ENCODE measurements around the gene EFHD2. TPM values are rescaled to one million over a fixed set of nuclear protein-coding genes. Genes with fewer than 3 reads are reported as not detected.

The EFHD2 gene
- polyA plus RNA-seq, 2 donors = 32.5 to 38.0 TPM

GRCh38 chr1:15417059-15417934, 7.6 kb downstream of the EFHD2 start:
- H3K27ac ChIP-seq (ENCODE audit: low read depth in 2 of 2, low read length in 1 of 2) = peak overlapping the region; percentile 43 to 94
- H3K27me3 ChIP-seq (ENCODE audit: control insufficient read depth in 1 of 2, insufficient read depth in 2 of 2, low read length in 2 of 2) = no peaks in the 10 kb centered on the region
- peaks cover 0 to 11% of the 10 kb centered on the region in 2 donors for H3K36me3 ChIP-seq (ENCODE audit: control insufficient read depth in 2 of 2, insufficient read depth in 2 of 2, low read length in 1 of 2)
- H3K4me3 ChIP-seq (ENCODE audit: low read depth in 1 of 2, low read length in 2 of 2) = no peak overlapping the region
- H3K9me3 ChIP-seq (ENCODE audit: control insufficient read depth in 2 of 2, insufficient read depth in 1 of 2, low read depth in 1 of 2, low read length in 1 of 2) = no peaks in the 10 kb centered on the region
- WGBS, 2 donors = 41 to 42% methylated on average over 18 of the region's 18 CpGs
- H3K4me1 ChIP-seq (ENCODE audit: control insufficient read depth in 2 of 2, insufficient read depth in 2 of 2, low read length in 1 of 2) = peaks cover 3 to 45% of the 10 kb centered on the region in 2 donors

GRCh38 chr1:15418806-15419515, 9.3 kb downstream of the EFHD2 start:
- H3K36me3 ChIP-seq (ENCODE audit: control insufficient read depth in 2 of 2, insufficient read depth in 2 of 2, low read length in 1 of 2) = peaks cover 0 to 9% of the 10 kb centered on the region in 2 donors
- no peaks in the 10 kb centered on the region for H3K9me3 ChIP-seq (ENCODE audit: control insufficient read depth in 2 of 2, insufficient read depth in 1 of 2, low read depth in 1 of 2, low read length in 1 of 2)
- no peak overlapping the region for H3K4me3 ChIP-seq (ENCODE audit: low read depth in 1 of 2, low read length in 2 of 2)
- H3K4me1 ChIP-seq (ENCODE audit: control insufficient read depth in 2 of 2, insufficient read depth in 2 of 2, low read length in 1 of 2) = peaks cover 3 to 35% of the 10 kb centered on the region in 2 donors
- H3K27me3 ChIP-seq (ENCODE audit: control insufficient read depth in 1 of 2, insufficient read depth in 2 of 2, low read length in 2 of 2) = no peaks in the 10 kb centered on the region
- 59 to 66% methylated on average over 18 of the region's 18 CpGs for WGBS, 2 donors
- no peak overlapping the region for H3K27ac ChIP-seq (ENCODE audit: low read depth in 2 of 2, low read length in 1 of 2)

- H3K27ac ChIP-seq (ENCODE audit: low read depth in 2 of 2, low read length in 1 of 2) = no peak overlapping the region
- H3K4me1 ChIP-seq (ENCODE audit: control insufficient read depth in 2 of 2, insufficient read depth in 2 of 2, low read length in 1 of 2) = peaks cover 3 to 36% of the 10 kb centered on the region in 2 donors
- H3K9me3 ChIP-seq (ENCODE audit: control insufficient read depth in 2 of 2, insufficient read depth in 1 of 2, low read depth in 1 of 2, low read length in 1 of 2) = no peaks in the 10 kb centered on the region
- peaks cover 0 to 5% of the 10 kb centered on the region in 2 donors for H3K36me3 ChIP-seq (ENCODE audit: control insufficient read depth in 2 of 2, insufficient read depth in 2 of 2, low read length in 1 of 2)
- 77 to 82% methylated on average over 8 of the region's 8 CpGs for WGBS, 2 donors
- H3K27me3 ChIP-seq (ENCODE audit: control insufficient read depth in 1 of 2, insufficient read depth in 2 of 2, low read length in 2 of 2) = no peaks in the 10 kb centered on the region
- no peak overlapping the region for H3K4me3 ChIP-seq (ENCODE audit: low read depth in 1 of 2, low read length in 2 of 2)
Measured at GRCh38 chr1:15420853-15421465, 11.3 kb downstream of the EFHD2 start.

GRCh38 chr1:15422871-15423270, 13.2 kb downstream of the EFHD2 start:
- H3K27me3 ChIP-seq (ENCODE audit: control insufficient read depth in 1 of 2, insufficient read depth in 2 of 2, low read length in 2 of 2) = no peaks in the 10 kb centered on the region
- peaks cover 0 to 9% of the 10 kb centered on the region in 2 donors for H3K36me3 ChIP-seq (ENCODE audit: control insufficient read depth in 2 of 2, insufficient read depth in 2 of 2, low read length in 1 of 2)
- H3K27ac ChIP-seq (ENCODE audit: low read depth in 2 of 2, low read length in 1 of 2) = no peak overlapping the region
- WGBS, 2 donors = 89 to 95% methylated on average over 8 of the region's 8 CpGs
- H3K9me3 ChIP-seq (ENCODE audit: control insufficient read depth in 2 of 2, insufficient read depth in 1 of 2, low read depth in 1 of 2, low read length in 1 of 2) = no peaks in the 10 kb centered on the region
- H3K4me1 ChIP-seq (ENCODE audit: control insufficient read depth in 2 of 2, insufficient read depth in 2 of 2, low read length in 1 of 2) = peaks cover 6 to 26% of the 10 kb centered on the region in 2 donors
- H3K4me3 ChIP-seq (ENCODE audit: low read depth in 1 of 2, low read length in 2 of 2) = no peak overlapping the region

- Histone ChIP-seq H3K4me3 (ENCODE audit: low read depth in 1 of 2, low read length in 2 of 2) (no peak overlapping the region), H3K27me3 (ENCODE audit: control insufficient read depth in 1 of 2, insufficient read depth in 2 of 2, low read length in 2 of 2) (no peaks in the 10 kb centered on the region), H3K4me1 (ENCODE audit: control insufficient read depth in 2 of 2, insufficient read depth in 2 of 2, low read length in 1 of 2) (peaks cover 6 to 26% of the 10 kb centered on the region in 2 donors), H3K9me3 (ENCODE audit: control insufficient read depth in 2 of 2, insufficient read depth in 1 of 2, low read depth in 1 of 2, low read length in 1 of 2) (no peaks in the 10 kb centered on the region), H3K36me3 (ENCODE audit: control insufficient read depth in 2 of 2, insufficient read depth in 2 of 2, low read length in 1 of 2) (peaks cover 0 to 10% of the 10 kb centered on the region in 2 donors), H3K27ac (ENCODE audit: low read depth in 2 of 2, low read length in 1 of 2) (peak overlapping the region in 1 of 2 donors; percentile 14)
- 76 to 91% methylated on average over 11 of the region's 11 CpGs for WGBS, 2 donors
Measured at GRCh38 chr1:15423355-15424077, 13.8 kb downstream of the EFHD2 start.

GRCh38 chr1:15424146-15424667, 14.5 kb downstream of the EFHD2 start:
- no peak overlapping the region for H3K4me3 ChIP-seq (ENCODE audit: low read depth in 1 of 2, low read length in 2 of 2)
- H3K36me3 ChIP-seq (ENCODE audit: control insufficient read depth in 2 of 2, insufficient read depth in 2 of 2, low read length in 1 of 2) = peaks cover 0 to 15% of the 10 kb centered on the region in 2 donors
- peak overlapping the region in 1 of 2 donors; percentile 47 for H3K27ac ChIP-seq (ENCODE audit: low read depth in 2 of 2, low read length in 1 of 2)
- H3K27me3 ChIP-seq (ENCODE audit: control insufficient read depth in 1 of 2, insufficient read depth in 2 of 2, low read length in 2 of 2) = no peaks in the 10 kb centered on the region
- 57 to 68% methylated on average over 13 of the region's 13 CpGs for WGBS, 2 donors
- H3K4me1 ChIP-seq (ENCODE audit: control insufficient read depth in 2 of 2, insufficient read depth in 2 of 2, low read length in 1 of 2) = peaks cover 5 to 20% of the 10 kb centered on the region in 2 donors
- no peaks in the 10 kb centered on the region for H3K9me3 ChIP-seq (ENCODE audit: control insufficient read depth in 2 of 2, insufficient read depth in 1 of 2, low read depth in 1 of 2, low read length in 1 of 2)

- peaks cover 0 to 15% of the 10 kb centered on the region in 2 donors for H3K36me3 ChIP-seq (ENCODE audit: control insufficient read depth in 2 of 2, insufficient read depth in 2 of 2, low read length in 1 of 2)
- no peak overlapping the region for H3K4me3 ChIP-seq (ENCODE audit: low read depth in 1 of 2, low read length in 2 of 2)
- peak overlapping the region in 1 of 2 donors; percentile 47 for H3K27ac ChIP-seq (ENCODE audit: low read depth in 2 of 2, low read length in 1 of 2)
- H3K9me3 ChIP-seq (ENCODE audit: control insufficient read depth in 2 of 2, insufficient read depth in 1 of 2, low read depth in 1 of 2, low read length in 1 of 2) = no peaks in the 10 kb centered on the region
- 57 to 79% methylated on average over 5 of the region's 5 CpGs for WGBS, 2 donors
- H3K4me1 ChIP-seq (ENCODE audit: control insufficient read depth in 2 of 2, insufficient read depth in 2 of 2, low read length in 1 of 2) = peaks cover 3 to 15% of the 10 kb centered on the region in 2 donors
- no peaks in the 10 kb centered on the region for H3K27me3 ChIP-seq (ENCODE audit: control insufficient read depth in 1 of 2, insufficient read depth in 2 of 2, low read length in 2 of 2)
Measured at GRCh38 chr1:15424981-15425380, 15.3 kb downstream of the EFHD2 start.

- peaks cover 0 to 15% of the 10 kb centered on the region in 2 donors for H3K36me3 ChIP-seq (ENCODE audit: control insufficient read depth in 2 of 2, insufficient read depth in 2 of 2, low read length in 1 of 2)
- no peak overlapping the region for H3K27ac ChIP-seq (ENCODE audit: low read depth in 2 of 2, low read length in 1 of 2)
- H3K9me3 ChIP-seq (ENCODE audit: control insufficient read depth in 2 of 2, insufficient read depth in 1 of 2, low read depth in 1 of 2, low read length in 1 of 2) = no peaks in the 10 kb centered on the region
- H3K4me3 ChIP-seq (ENCODE audit: low read depth in 1 of 2, low read length in 2 of 2) = no peak overlapping the region
- 88 to 89% methylated on average over 10 of the region's 10 CpGs for WGBS, 2 donors
- H3K27me3 ChIP-seq (ENCODE audit: control insufficient read depth in 1 of 2, insufficient read depth in 2 of 2, low read length in 2 of 2) = no peaks in the 10 kb centered on the region
- H3K4me1 ChIP-seq (ENCODE audit: control insufficient read depth in 2 of 2, insufficient read depth in 2 of 2, low read length in 1 of 2) = peaks cover 3 to 15% of the 10 kb centered on the region in 2 donors
Measured at GRCh38 chr1:15425521-15425920, 15.8 kb downstream of the EFHD2 start.

- peaks cover 0 to 14% of the 10 kb centered on the region in 2 donors for H3K36me3 ChIP-seq (ENCODE audit: control insufficient read depth in 2 of 2, insufficient read depth in 2 of 2, low read length in 1 of 2)
- no peak overlapping the region for H3K4me3 ChIP-seq (ENCODE audit: low read depth in 1 of 2, low read length in 2 of 2)
- no peaks in the 10 kb centered on the region for H3K9me3 ChIP-seq (ENCODE audit: control insufficient read depth in 2 of 2, insufficient read depth in 1 of 2, low read depth in 1 of 2, low read length in 1 of 2)
- peaks cover 3 to 15% of the 10 kb centered on the region in 2 donors for H3K4me1 ChIP-seq (ENCODE audit: control insufficient read depth in 2 of 2, insufficient read depth in 2 of 2, low read length in 1 of 2)
- no peak overlapping the region for H3K27ac ChIP-seq (ENCODE audit: low read depth in 2 of 2, low read length in 1 of 2)
- H3K27me3 ChIP-seq (ENCODE audit: control insufficient read depth in 1 of 2, insufficient read depth in 2 of 2, low read length in 2 of 2) = no peaks in the 10 kb centered on the region
- WGBS, 2 donors = 57% methylated on average over 6 of the region's 6 CpGs
Measured at GRCh38 chr1:15425958-15426357, 16.3 kb downstream of the EFHD2 start.

Data from esophagus (tissue), 2 donors.